ENCODE results near the gene MYL5. TPM values are rescaled to one million over a fixed set of nuclear protein-coding genes. Genes with fewer than 3 reads are reported as not detected.

Gene MYL5, protein sequence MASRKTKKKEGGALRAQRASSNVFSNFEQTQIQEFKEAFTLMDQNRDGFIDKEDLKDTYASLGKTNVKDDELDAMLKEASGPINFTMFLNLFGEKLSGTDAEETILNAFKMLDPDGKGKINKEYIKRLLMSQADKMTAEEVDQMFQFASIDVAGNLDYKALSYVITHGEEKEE
- total RNA-seq, result 10 to 100 TPM in 2 of 3 donors, 1 to 10 TPM in 1; 7.9 to 14.9 (median 12.1) TPM

DNA sequence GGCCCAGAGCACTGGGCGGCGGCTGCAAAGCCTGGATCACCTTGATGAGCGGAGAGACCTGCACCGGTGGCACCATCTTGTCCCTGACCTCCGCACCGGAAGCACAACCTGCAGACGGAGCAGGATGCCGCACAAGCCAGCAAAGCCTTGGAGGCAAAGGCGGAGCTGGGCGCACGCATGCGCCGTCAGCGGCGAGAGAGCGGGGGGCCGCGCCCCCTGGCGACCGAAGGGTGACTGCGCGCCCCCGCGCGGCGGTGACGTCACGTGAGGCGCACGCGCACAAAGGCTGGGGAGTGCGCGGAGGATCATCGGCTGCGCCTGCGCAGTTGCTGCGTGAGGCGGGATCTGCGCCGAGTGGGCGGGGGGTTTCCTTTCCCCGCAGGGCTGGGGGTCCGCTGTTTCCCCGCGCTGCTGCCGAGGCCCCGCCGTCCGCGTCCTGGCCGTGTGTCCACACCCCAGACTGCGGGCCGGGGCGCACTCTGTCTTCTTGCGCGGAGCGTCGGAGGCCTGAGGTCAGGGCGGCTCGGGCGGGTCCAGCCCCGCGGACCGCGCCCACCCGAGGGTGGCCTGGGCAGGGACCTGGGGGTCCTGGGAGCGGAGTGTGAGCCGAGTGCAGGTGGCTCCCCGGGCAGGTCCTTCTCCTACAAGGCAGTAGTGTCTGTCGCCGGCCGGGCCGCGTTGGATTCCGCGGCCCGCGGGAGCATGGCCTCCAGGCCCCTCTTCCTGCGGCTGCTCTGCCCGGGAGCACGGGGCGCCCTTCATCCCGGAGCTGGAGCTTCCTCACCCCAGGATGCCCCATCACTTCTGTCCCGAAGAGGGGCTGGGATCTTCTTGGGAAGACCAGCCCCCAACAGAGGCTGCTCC is at the start of gene MYL5, which contains the start of gene ATP5ME:
Gene MYL5, plus strand, starts transcription at position 371 of the 864 bp plus-strand sequence. CDS start 3,485 bp downstream, outside the sequence.
Gene ATP5ME, minus strand, starts transcription at position 105 of the 864 bp plus-strand sequence. Its CDS starts 29 bp downstream, at position 76.
- DNase-seq (ENCODE audit: low spot score in 2 of 2), result peak; percentile 96 to 97
- Histone ChIP-seq H3K27me3 (no peaks in the 10 kb centered on the region), H3K36me3 (no peaks in the 10 kb centered on the region), H3K4me3 (peak within 1 kb of the TSS; percentile 84 to 94 (median 87)), H3K9me3 (no peaks in the 10 kb centered on the region), H3K4me1 (peaks cover 10 to 23% of the 10 kb centered on the region in 2 donors), H3K27ac (peak within 1 kb of the TSS; percentile 94 to 98)
- intact Hi-C loops (cut with DNase I; ENCODE audit: low total_unique reads), result loop anchor here (10.0 kb wide), 1 partner anchor 320 kb away; the partner anchor contains the start of gene SLC26A1
- TF ChIP-seq, protein P1, sequence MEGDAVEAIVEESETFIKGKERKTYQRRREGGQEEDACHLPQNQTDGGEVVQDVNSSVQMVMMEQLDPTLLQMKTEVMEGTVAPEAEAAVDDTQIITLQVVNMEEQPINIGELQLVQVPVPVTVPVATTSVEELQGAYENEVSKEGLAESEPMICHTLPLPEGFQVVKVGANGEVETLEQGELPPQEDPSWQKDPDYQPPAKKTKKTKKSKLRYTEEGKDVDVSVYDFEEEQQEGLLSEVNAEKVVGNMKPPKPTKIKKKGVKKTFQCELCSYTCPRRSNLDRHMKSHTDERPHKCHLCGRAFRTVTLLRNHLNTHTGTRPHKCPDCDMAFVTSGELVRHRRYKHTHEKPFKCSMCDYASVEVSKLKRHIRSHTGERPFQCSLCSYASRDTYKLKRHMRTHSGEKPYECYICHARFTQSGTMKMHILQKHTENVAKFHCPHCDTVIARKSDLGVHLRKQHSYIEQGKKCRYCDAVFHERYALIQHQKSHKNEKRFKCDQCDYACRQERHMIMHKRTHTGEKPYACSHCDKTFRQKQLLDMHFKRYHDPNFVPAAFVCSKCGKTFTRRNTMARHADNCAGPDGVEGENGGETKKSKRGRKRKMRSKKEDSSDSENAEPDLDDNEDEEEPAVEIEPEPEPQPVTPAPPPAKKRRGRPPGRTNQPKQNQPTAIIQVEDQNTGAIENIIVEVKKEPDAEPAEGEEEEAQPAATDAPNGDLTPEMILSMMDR (IDR thresholded peaks at IDR 0.05), result peak; percentile 79 to 95 (median 93)
- TF ChIP-seq POLR2A (IDR thresholded peaks at IDR 0.05) (peak; percentile 76), POLR2AphosphoS5 (IDR thresholded peaks at IDR 0.05) (peak; percentile 82 to 95 (median 88))

DNA sequence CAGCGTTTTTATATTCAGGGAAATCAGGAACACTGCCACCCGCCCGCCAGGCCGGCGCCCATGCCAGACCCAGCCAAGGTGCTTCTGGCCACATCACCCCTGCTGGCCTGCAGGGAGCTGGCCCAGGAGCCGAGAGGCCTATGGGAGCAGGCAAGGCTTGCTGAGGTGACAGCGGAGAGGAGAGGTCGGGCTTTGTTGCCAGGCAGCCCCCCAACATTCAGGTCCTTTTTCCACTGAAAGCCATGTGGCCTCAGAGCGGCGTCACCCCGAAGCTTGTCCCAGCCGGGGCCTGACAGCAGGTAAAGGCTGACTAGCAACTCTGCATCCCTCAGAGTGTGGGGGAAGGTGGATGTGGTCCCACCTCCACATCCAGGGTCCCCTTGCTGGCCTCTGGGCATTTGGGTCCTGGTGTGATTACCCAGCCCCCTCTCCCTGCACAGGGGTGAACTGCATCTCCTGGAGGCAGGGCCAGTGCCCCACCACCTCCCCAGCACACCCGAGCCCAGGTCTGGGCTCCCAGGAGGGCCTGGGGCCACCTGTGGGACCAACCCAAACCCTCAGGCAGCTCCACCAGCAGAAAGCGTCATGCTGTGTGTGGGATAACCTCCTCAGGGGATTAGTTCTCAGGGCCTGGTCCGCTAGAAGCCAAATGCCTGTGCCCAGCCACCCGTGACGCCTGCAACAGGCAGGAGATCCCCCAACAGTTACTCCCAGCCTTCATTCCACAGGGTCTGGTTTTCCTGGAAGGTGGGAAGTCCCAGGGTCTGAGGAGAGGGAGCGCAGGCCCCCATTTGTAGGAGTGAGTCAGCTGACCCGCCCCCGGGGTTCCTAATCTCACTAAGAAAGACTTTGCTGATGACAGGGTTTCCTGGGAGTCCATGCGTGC is 49.4 kb upstream of the MYL5 start, which contains the start of gene PDE6B:
Gene PDE6B, plus strand, starts transcription at position 869 of the 886 bp plus-strand sequence. CDS start 54 bp downstream, outside the sequence.
- H3K27ac ChIP-seq, result no peak within 1 kb of the TSS
- no peaks in the 10 kb centered on the region for H3K4me1 ChIP-seq
- DNase-seq (ENCODE audit: low spot score in 2 of 2), result no peak
- no peak for TF ChIP-seq POLR2AphosphoS5 (IDR thresholded peaks at IDR 0.05)
- TF ChIP-seq, protein P1 (IDR thresholded peaks at IDR 0.05), result no peak
- no peak for TF ChIP-seq POLR2A (IDR thresholded peaks at IDR 0.05)
- H3K4me3 ChIP-seq, result no peak within 1 kb of the TSS
- H3K27me3 ChIP-seq, result peaks cover 0 to 36% of the 10 kb centered on the region in 2 donors
- intact Hi-C loops (cut with DNase I; ENCODE audit: low total_unique reads), result no loop called here
- H3K36me3 ChIP-seq, result no peaks in the 10 kb centered on the region
- H3K9me3 ChIP-seq, result no peaks in the 10 kb centered on the region

DNA sequence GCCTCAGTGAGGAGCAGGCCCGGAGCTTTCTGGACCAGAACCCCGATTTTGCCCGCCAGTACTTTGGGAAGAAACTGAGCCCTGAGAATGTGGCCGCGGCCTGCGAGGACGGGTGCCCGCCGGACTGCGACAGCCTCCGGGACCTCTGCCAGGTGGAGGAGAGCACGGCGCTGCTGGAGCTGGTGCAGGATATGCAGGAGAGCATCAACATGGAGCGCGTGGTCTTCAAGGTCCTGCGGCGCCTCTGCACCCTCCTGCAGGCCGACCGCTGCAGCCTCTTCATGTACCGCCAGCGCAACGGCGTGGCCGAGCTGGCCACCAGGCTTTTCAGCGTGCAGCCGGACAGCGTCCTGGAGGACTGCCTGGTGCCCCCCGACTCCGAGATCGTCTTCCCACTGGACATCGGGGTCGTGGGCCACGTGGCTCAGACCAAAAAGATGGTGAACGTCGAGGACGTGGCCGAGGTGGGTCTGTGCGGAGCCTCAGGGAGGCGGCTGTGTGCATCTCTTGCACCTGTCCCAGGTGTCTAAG is 48.6 kb upstream of the MYL5 start:
- Histone ChIP-seq H3K36me3 (no peaks in the 10 kb centered on the region), H3K4me3 (no peak overlapping the region), H3K27me3 (peaks cover 0 to 29% of the 10 kb centered on the region in 2 donors), H3K4me1 (no peaks in the 10 kb centered on the region), H3K9me3 (no peaks in the 10 kb centered on the region), H3K27ac (no peak overlapping the region)
- TF ChIP-seq, protein P1 (IDR thresholded peaks at IDR 0.05), result no peak
- TF ChIP-seq POLR2A (IDR thresholded peaks at IDR 0.05) (no peak), POLR2AphosphoS5 (IDR thresholded peaks at IDR 0.05) (no peak)
- intact Hi-C loops (cut with DNase I; ENCODE audit: low total_unique reads), result no loop called here
- no peak for DNase-seq (ENCODE audit: low spot score in 2 of 2)

DNA sequence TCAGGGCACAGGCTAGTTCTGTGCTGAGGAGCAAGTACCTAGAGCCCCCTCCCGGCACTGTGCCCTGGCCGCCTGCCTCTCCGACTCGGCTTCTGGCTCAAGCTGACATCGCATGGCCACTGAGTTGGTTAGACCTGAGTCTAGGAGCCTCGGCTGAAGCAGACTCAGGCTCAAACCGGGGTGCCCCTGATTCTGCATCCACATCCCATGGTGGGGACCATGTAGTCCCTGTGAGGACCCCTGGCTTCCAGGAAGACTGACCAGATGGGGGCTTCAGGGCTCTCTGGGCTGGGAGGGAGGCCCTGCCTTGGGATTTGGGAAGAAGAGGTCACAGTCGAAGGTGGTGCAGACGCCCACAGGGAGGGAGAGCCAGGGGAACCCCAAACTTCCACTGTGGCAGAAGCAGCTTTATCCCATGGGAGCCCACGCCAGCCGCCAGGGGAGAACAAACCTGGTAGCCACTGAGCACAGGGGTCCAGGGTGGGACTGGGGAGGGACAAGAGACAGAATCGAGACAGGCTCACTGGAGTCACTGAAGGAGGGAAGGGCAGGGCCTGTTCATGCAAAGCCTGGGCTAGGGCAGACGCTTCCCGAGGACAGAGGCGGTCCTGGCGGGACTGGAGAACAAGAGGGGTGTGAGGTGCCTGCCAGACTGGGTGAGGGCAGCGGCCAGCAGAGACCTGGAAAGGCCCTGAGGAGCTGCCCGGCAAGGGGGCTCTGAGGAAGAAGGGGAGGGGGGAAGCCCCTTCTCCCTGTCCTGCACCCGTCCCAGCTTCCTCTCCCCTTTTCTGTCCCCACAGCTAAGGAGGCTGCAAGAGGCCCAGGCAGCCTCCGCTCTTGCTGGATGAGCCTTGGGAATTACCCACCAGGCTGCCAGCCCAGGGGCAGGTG is 47.9 kb upstream of the MYL5 start:
- intact Hi-C loops (cut with DNase I; ENCODE audit: low total_unique reads), result no loop called here
- TF ChIP-seq POLR2AphosphoS5 (IDR thresholded peaks at IDR 0.05), result no peak
- TF ChIP-seq, protein P1 (IDR thresholded peaks at IDR 0.05), result no peak
- no peak for TF ChIP-seq POLR2A (IDR thresholded peaks at IDR 0.05)
- Histone ChIP-seq H3K27ac (no peak overlapping the region), H3K9me3 (no peaks in the 10 kb centered on the region), H3K27me3 (peaks cover 0 to 26% of the 10 kb centered on the region in 2 donors), H3K4me3 (no peak overlapping the region), H3K36me3 (no peaks in the 10 kb centered on the region), H3K4me1 (no peaks in the 10 kb centered on the region)
- peak in 1 of 2 donors; percentile 3 for DNase-seq (ENCODE audit: low spot score in 2 of 2)

All from breast epithelium (tissue), 4 donors.